PC-9 (cell line): Measurements from ENCODE around the gene CTNND2. TPM values are rescaled to one million over a fixed set of nuclear protein-coding genes. Genes with fewer than 3 reads are reported as not detected.
A peak's percentile ranks its signal among the peaks of the same experiment; 100 is the strongest.

Experiments
- BruUV-seq: library from RNA; stranded (reverse); fragments of 400-500 nt; replicated peaks from 2 replicates; lab custom pipeline; 2021; lab: Mats Ljungman, UMichigan
- CTCF ChIA-PET: fragments of 300-600 bp; sonication (Branson Sonifier 250); formaldehyde crosslinking; loops from one replicate; lab custom pipeline; 2022; ENCODE audit warnings: antibody characterized with exemption; lab: Charles Lee
- POLR2A ChIA-PET: fragments of 300-600 bp; sonication (Branson Sonifier 250); formaldehyde crosslinking; loops from one replicate; lab custom pipeline; 2022; ENCODE audit warnings: antibody characterized with exemption; ENCODE audit not compliant: unreplicated experiment; lab: Charles Lee
- DNase-seq, 2 experiments: peaks; one replicate each; pipeline versions ENCODE4 v3.0.0 to v3.0.0-alpha.2; 2015 to 2022; ENCODE audit warnings: mixed read lengths in 1 of 2
- H2AFZ ChIP-seq: fragments of 200-600 bp; sonication (generic); 2 replicates; pipeline ENCODE4 v1.8.1; 2017; ENCODE audit warnings: antibody characterized with exemption
- H3F3A ChIP-seq: fragments of 200-600 bp; sonication (generic); 2 replicates; pipeline ENCODE4 v1.8.1; 2017; ENCODE audit warnings: antibody characterized with exemption, mild to moderate bottlenecking, low read depth; ENCODE audit not compliant: insufficient read depth
- H3K27ac ChIP-seq: fragments of 200-600 bp; sonication (generic); 2 replicates; pipeline ENCODE4 v1.6.1; 2016; ENCODE audit warnings: mixed run types
- H3K27me3 ChIP-seq: fragments of 200-600 bp; sonication (generic); 2 replicates; pipeline ENCODE4 v1.6.1; 2016; ENCODE audit warnings: low read depth, mixed run types; ENCODE audit not compliant: insufficient read depth
- H3K36me3 ChIP-seq: fragments of 200-600 bp; sonication (generic); 2 replicates; pipeline ENCODE4 v1.6.1; 2016; ENCODE audit warnings: low read depth, mixed run types
- H3K4me1 ChIP-seq: fragments of 200-600 bp; sonication (generic); replicated peaks from 2 replicates; pipeline ENCODE4 v1.6.1; 2016; ENCODE audit warnings: mixed run types; ENCODE audit not compliant: insufficient read depth
- H3K4me2 ChIP-seq: fragments of 200-600 bp; sonication (generic); 2 replicates; pipeline ENCODE4 v1.6.1; 2017; ENCODE audit warnings: mixed run types
- H3K4me3 ChIP-seq: fragments of 200-600 bp; sonication (generic); 2 replicates; pipeline ENCODE4 v1.6.1; 2016; ENCODE audit warnings: mixed run types
- H3K79me2 ChIP-seq: fragments of 200-600 bp; sonication (generic); 2 replicates; pipeline ENCODE4 v1.6.1; 2017; ENCODE audit warnings: low read depth, mixed run types
- H3K9me2 ChIP-seq: fragments of 200-600 bp; sonication (generic); 2 replicates; pipeline ENCODE4 v1.8.1; 2017; ENCODE audit warnings: mild to moderate bottlenecking; ENCODE audit not compliant: insufficient read depth
- H3K9me3 ChIP-seq: fragments of 200-600 bp; sonication (generic); 2 replicates; pipeline ENCODE4 v1.8.1; 2016; ENCODE audit warnings: low read depth; ENCODE audit not compliant: insufficient read depth
- H4K20me1 ChIP-seq: fragments of 200-600 bp; sonication (generic); 2 replicates; pipeline ENCODE4 v1.8.1; 2017; ENCODE audit not compliant: insufficient read depth
- EZH2 ChIP-seq: fragments of 200-600 bp; sonication (generic); IDR thresholded peaks from 2 replicates; pipeline ENCODE4 v1.8.0; 2017; ENCODE audit warnings: antibody characterized with exemption, low read depth
- intact Hi-C: fragments of 100-400 bp; cut with micrococcal nuclease; formaldehyde crosslinking; loops from one replicate; pipeline ENCODE4 v1.10.0; 2022; ENCODE audit not compliant: unreplicated experiment
- total RNA-seq: library from RNA; stranded (reverse); gene quantifications from 2 replicates; pipeline ENCODE4 v1.2.3, GENCODE V29; 2021
- TF ChIP-seq, protein P1 (sequence below): fragments of 200-600 bp; sonication (generic); conservative IDR thresholded peaks from 2 replicates; pipeline ENCODE4 v1.6.1; 2017; ENCODE audit warnings: mixed run types, antibody characterized with exemption, mild to moderate bottlenecking, moderate library complexity

The CTNND2 gene
- total RNA-seq, 1 experiment from 2014 or later = not detected

DNA sequence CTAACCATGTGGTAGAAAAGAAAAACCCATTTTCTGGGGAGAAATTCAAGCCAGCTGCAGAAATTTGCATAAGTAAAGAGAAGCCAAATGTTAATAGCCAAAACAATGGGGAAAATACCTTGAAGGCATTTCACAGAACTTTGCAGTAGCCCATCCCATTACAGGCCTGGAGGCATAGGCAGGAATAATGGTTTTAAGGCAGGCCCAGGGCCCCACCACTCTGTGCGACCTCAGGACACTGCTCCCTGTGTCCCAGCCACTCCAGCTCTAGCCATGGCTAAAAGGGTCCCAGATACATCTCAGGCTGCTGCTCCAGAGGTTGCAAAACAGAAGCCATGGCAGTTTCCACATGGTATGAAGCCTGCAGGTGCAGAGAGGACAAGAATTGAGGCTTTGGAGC, 253.3 kb downstream of the CTNND2 start:
- H3F3A ChIP-seq = no peaks in the 10 kb centered on the region
- intact Hi-C loops = no loop called here

DNA sequence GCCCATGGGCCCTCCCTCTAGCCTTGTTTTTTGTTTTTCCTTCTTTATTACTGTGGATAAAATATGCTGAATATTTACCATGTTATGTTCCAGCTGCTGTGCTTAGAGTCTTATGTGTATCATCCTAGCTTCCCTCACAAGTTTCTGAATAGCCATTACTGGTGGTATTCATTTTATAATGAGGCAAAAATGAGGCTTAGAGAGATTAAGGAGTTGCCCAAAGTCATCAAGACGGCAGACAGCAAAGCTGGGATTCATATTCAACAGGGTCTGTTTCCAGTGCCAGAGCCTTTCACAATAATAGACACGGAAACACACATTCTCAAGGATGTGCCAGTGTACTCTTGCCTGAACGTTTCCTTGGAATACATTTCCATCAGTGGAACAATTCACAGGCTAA, 258.1 kb downstream of the CTNND2 start:
- Histone ChIP-seq H3K27me3 (no peaks in the 10 kb centered on the region), H3K36me3 (no peaks in the 10 kb centered on the region), H3K27ac (no peak overlapping the region), H2AFZ (no peak overlapping the region; the same call in 1 of the 2 replicates), H3K4me1 (no peaks in the 10 kb centered on the region), H3K4me2 (no peak overlapping the region), H3K9me3 (no peaks in the 10 kb centered on the region), H3K79me2 (no peaks in the 10 kb centered on the region), H4K20me1 (no peaks in the 10 kb centered on the region), H3K4me3 (no peak overlapping the region), H3F3A (no peaks in the 10 kb centered on the region), H3K9me2 (no peaks in the 10 kb centered on the region)
- ChIA-PET POLR2A (no interaction called here), CTCF (no interaction called here)
- DNase-seq = no peak
- intact Hi-C loops = no loop called here
- TF ChIP-seq, protein P1, sequence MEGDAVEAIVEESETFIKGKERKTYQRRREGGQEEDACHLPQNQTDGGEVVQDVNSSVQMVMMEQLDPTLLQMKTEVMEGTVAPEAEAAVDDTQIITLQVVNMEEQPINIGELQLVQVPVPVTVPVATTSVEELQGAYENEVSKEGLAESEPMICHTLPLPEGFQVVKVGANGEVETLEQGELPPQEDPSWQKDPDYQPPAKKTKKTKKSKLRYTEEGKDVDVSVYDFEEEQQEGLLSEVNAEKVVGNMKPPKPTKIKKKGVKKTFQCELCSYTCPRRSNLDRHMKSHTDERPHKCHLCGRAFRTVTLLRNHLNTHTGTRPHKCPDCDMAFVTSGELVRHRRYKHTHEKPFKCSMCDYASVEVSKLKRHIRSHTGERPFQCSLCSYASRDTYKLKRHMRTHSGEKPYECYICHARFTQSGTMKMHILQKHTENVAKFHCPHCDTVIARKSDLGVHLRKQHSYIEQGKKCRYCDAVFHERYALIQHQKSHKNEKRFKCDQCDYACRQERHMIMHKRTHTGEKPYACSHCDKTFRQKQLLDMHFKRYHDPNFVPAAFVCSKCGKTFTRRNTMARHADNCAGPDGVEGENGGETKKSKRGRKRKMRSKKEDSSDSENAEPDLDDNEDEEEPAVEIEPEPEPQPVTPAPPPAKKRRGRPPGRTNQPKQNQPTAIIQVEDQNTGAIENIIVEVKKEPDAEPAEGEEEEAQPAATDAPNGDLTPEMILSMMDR = no peak
- TF ChIP-seq EZH2 = no peak
- no TSS peak for BruUV-seq

More for the DNA sequence above, 253.3 kb downstream of the CTNND2 start:
- ChIA-PET CTCF (no interaction called here), POLR2A (no interaction called here)
- DNase-seq = no peak
- H3K9me3 ChIP-seq = no peaks in the 10 kb centered on the region
- TF ChIP-seq, protein P1 = no peak
- TF ChIP-seq EZH2 = no peak
- H3K9me2 ChIP-seq = no peaks in the 10 kb centered on the region
- no peaks in the 10 kb centered on the region for H3K36me3 ChIP-seq
- H3K4me2 ChIP-seq = no peak overlapping the region
- no peaks in the 10 kb centered on the region for H4K20me1 ChIP-seq
- H3K27ac ChIP-seq = no peak overlapping the region
- H3K79me2 ChIP-seq = no peaks in the 10 kb centered on the region
- no peaks in the 10 kb centered on the region for H3K4me1 ChIP-seq
- no peak overlapping the region for H2AFZ ChIP-seq
- no peak overlapping the region for H3K4me3 ChIP-seq
- H3K27me3 ChIP-seq = no peaks in the 10 kb centered on the region
- no TSS peak for BruUV-seq

DNA sequence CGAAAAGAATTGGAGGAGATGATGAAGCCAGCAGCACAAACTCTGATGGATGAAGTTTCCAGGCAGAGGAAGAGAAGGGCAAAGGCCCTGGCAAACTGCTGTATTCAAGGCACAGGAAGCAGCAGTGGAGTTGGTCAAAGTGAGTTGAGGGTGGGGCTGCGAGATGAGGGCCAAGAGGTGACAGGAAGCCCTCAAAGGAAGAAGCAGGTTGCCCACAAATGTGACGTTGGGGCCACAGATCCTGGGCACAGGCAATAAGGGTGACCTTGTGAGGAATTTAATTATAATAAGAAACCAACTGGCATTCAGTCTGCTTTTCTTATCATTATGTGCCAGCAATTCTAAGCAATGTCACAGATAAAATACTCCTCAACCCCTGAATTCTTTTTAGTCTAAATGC, 261.8 kb downstream of the CTNND2 start:
- H3K27me3 ChIP-seq = no peaks in the 10 kb centered on the region
- H3F3A ChIP-seq = no peaks in the 10 kb centered on the region
- no peak overlapping the region for H3K4me3 ChIP-seq
- ChIA-PET CTCF (no interaction called here), POLR2A (no interaction called here)
- 0 out of 2 replicates have a peak overlapping the region, but pooled peaks have one; percentile 12 for H2AFZ ChIP-seq
- no peaks in the 10 kb centered on the region for H3K9me2 ChIP-seq
- H3K4me1 ChIP-seq = no peaks in the 10 kb centered on the region
- intact Hi-C loops = no loop called here
- no peak for TF ChIP-seq EZH2
- TF ChIP-seq, protein P1 = no peak
- no peaks in the 10 kb centered on the region for H3K9me3 ChIP-seq
- BruUV-seq = no TSS peak
- no peak overlapping the region for H3K27ac ChIP-seq
- H3K79me2 ChIP-seq = no peaks in the 10 kb centered on the region
- H3K36me3 ChIP-seq = no peaks in the 10 kb centered on the region
- no peak for DNase-seq
- no peaks in the 10 kb centered on the region for H4K20me1 ChIP-seq
- no peak overlapping the region for H3K4me2 ChIP-seq
